Measurements from ENCODE around the gene CSH2. TPM values are rescaled to one million over a fixed set of nuclear protein-coding genes. Genes with fewer than 3 reads are reported as not detected.

CSH2 gene
- total RNA-seq, 1 donor from 2014 or later: not detected

DNA sequence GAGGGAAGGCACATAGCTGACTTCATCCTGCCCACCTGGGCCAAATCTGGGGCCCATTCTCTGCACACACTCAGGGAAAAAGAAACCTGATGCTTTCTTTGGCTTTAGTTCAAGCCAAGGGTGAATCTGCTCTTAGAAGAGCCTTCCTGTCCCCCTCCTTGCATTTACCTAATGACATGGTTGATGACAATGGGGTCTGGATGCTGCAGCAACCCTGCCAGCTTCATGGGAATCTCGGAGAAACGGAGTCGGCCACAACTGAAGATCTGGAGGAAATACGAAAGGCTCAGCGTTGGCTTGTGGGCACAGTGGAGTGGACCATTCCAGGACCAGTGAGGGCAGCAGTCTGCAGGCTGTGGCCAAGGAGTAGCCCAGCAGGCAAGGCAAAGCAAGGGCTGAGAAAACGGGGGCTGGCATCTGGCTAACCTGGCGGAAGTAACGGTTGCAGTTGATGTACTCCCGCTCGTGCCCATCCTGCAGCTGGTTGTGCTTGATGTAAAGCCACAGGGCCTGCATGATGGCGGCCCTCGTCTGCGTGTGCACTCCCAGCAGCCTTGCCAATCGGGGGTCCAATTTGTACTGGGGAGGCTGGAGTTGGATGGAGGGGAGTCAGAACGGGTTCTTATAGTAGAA, 39.6 kb downstream of the CSH2 start:
- H3K27me3 ChIP-seq (ENCODE audit: control insufficient read depth, insufficient read depth, low read length): no peaks in the 10 kb centered on the region
- H3K36me3 ChIP-seq (ENCODE audit: control insufficient read depth, insufficient read depth, low read length): peaks cover 50% of the 10 kb centered on the region
- DNase-seq (ENCODE audit: low read depth) (no peak), FAIRE-seq (no peak)
- H3K4me3 ChIP-seq (ENCODE audit: low read depth, low read length): no peak overlapping the region
- TF ChIP-seq, protein P1, sequence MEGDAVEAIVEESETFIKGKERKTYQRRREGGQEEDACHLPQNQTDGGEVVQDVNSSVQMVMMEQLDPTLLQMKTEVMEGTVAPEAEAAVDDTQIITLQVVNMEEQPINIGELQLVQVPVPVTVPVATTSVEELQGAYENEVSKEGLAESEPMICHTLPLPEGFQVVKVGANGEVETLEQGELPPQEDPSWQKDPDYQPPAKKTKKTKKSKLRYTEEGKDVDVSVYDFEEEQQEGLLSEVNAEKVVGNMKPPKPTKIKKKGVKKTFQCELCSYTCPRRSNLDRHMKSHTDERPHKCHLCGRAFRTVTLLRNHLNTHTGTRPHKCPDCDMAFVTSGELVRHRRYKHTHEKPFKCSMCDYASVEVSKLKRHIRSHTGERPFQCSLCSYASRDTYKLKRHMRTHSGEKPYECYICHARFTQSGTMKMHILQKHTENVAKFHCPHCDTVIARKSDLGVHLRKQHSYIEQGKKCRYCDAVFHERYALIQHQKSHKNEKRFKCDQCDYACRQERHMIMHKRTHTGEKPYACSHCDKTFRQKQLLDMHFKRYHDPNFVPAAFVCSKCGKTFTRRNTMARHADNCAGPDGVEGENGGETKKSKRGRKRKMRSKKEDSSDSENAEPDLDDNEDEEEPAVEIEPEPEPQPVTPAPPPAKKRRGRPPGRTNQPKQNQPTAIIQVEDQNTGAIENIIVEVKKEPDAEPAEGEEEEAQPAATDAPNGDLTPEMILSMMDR (IDR thresholded peaks at IDR 0.05; ENCODE audit: insufficient read depth, low read length, severe bottlenecking): no peak

DNA sequence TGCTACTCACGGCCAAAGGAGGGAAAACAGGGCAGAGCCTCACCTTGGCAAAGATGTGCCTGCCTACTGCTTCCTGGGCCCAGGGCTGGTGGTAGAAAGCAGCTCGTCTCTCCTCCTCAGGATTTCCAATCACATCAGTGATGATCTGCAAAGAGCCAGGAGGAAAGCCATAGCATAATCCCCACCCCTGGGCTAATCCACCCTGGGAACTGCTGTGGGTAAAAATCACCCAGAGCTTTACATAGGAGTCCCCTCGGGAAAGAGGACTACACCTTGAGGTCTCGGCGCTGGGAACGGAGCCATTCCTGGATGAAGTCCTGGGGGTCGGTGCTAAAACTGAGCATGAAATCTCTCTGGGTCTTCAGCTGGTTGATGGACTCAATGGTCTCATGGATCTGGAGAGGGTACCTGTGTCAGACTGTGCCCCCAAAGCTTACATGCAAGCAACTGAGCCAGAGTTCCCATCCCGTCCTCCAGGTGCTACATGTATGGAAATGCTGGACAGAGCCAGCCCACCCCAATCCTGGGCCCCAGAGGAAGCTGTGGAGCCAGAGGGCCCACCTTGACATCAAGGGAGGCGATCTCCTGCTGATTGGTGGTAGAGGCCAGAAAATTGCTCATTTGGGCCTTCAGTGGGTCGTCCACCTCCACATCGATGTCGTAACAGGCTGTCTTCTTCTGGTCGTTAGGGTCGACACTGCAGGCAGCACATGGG, 40.3 kb downstream of the CSH2 start:
- Histone ChIP-seq H3K36me3 (ENCODE audit: control insufficient read depth, insufficient read depth, low read length) (peaks cover 50% of the 10 kb centered on the region), H3K27me3 (ENCODE audit: control insufficient read depth, insufficient read depth, low read length) (no peaks in the 10 kb centered on the region), H3K4me3 (ENCODE audit: low read depth, low read length) (no peak overlapping the region)
- TF ChIP-seq, protein P1 (IDR thresholded peaks at IDR 0.05; ENCODE audit: insufficient read depth, low read length, severe bottlenecking): no peak
- FAIRE-seq (no peak), DNase-seq (ENCODE audit: low read depth) (no peak)

DNA sequence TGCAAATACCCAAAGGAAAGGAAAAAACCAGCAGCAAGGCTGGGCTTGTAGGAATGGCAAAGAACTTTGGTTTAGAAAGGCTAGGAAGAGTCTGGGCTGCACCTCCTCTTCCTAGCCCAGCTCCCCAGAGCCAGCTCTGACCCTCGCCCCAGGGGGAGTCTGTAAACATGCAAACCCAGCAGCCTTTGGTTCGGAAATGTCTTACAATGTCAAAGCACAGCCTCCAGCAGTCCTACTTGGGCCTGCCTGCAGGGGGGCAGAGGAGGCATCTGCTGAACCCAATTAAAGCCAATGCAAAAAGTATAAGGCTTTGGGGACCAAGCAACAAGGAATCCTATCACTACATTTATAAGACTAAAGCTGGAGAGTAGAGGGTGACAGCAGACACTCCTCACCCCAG, 41.0 kb downstream of the CSH2 start:
- DNase-seq (ENCODE audit: low read depth) (no peak), FAIRE-seq (no peak)
- Histone ChIP-seq H3K36me3 (ENCODE audit: control insufficient read depth, insufficient read depth, low read length) (peaks cover 48% of the 10 kb centered on the region), H3K27me3 (ENCODE audit: control insufficient read depth, insufficient read depth, low read length) (no peaks in the 10 kb centered on the region), H3K4me3 (ENCODE audit: low read depth, low read length) (no peak overlapping the region)
- TF ChIP-seq, protein P1 (IDR thresholded peaks at IDR 0.05; ENCODE audit: insufficient read depth, low read length, severe bottlenecking): no peak

DNA sequence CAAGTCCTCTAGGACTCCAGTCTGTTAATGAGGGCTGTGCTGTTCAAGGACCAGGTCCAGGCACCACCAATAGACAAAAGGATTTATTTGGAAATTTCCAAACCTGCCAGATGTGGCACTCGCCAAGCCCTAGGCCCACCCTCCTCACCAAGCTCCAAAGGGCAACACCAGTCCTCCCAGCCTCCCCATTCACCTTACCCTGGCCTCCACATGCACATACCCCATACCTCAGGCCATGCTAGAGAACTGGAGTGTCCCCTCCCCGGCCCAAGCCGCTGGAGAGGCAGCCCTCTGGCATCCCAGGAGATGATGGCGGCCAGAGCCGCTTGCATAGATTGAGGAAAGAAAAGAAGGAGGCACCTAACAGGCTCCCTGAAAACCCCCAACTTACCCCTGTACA, 41.5 kb downstream of the CSH2 start:
- FAIRE-seq (no peak), DNase-seq (ENCODE audit: low read depth) (no peak)
- peaks cover 46% of the 10 kb centered on the region for H3K36me3 ChIP-seq (ENCODE audit: control insufficient read depth, insufficient read depth, low read length)
- TF ChIP-seq, protein P1 (IDR thresholded peaks at IDR 0.05; ENCODE audit: insufficient read depth, low read length, severe bottlenecking): no peak
- H3K4me3 ChIP-seq (ENCODE audit: low read depth, low read length): no peak overlapping the region
- H3K27me3 ChIP-seq (ENCODE audit: control insufficient read depth, insufficient read depth, low read length): no peaks in the 10 kb centered on the region

DNA sequence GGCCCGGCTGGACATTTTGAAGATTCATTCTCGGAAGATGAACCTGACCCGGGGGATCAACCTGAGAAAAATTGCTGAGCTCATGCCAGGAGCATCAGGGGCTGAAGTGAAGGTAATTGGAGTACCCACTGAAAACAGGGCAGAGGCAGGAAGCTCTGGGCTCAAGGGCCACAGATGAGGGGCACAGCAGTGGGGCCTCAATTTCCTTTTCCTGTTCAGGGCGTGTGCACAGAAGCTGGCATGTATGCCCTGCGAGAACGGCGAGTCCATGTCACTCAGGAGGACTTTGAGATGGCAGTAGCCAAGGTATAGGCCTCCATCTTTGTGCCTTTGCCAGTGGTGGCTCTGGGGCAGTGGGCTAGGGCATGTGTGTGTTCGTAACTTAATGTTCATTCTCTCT, 42.0 kb downstream of the CSH2 start:
- TF ChIP-seq, protein P1 (IDR thresholded peaks at IDR 0.05; ENCODE audit: insufficient read depth, low read length, severe bottlenecking): no peak
- H3K36me3 ChIP-seq (ENCODE audit: control insufficient read depth, insufficient read depth, low read length): peaks cover 42% of the 10 kb centered on the region
- DNase-seq (ENCODE audit: low read depth): no peak
- no peaks in the 10 kb centered on the region for H3K27me3 ChIP-seq (ENCODE audit: control insufficient read depth, insufficient read depth, low read length)
- no peak for FAIRE-seq
- H3K4me3 ChIP-seq (ENCODE audit: low read depth, low read length): no peak overlapping the region
